ENCODE measurements around the gene SLC35B4. TPM values are rescaled to one million over a fixed set of nuclear protein-coding genes. Genes with fewer than 3 reads are reported as not detected.
"Not testable (repeated sequence)": the region's sequence is repeated elsewhere in the genome, so short reads cannot be mapped to it uniquely, and the experiment has no call there.

The SLC35B4 gene
- total RNA-seq, 2 donors from 2014 or later: 12.6 to 18.1 TPM

DNA sequence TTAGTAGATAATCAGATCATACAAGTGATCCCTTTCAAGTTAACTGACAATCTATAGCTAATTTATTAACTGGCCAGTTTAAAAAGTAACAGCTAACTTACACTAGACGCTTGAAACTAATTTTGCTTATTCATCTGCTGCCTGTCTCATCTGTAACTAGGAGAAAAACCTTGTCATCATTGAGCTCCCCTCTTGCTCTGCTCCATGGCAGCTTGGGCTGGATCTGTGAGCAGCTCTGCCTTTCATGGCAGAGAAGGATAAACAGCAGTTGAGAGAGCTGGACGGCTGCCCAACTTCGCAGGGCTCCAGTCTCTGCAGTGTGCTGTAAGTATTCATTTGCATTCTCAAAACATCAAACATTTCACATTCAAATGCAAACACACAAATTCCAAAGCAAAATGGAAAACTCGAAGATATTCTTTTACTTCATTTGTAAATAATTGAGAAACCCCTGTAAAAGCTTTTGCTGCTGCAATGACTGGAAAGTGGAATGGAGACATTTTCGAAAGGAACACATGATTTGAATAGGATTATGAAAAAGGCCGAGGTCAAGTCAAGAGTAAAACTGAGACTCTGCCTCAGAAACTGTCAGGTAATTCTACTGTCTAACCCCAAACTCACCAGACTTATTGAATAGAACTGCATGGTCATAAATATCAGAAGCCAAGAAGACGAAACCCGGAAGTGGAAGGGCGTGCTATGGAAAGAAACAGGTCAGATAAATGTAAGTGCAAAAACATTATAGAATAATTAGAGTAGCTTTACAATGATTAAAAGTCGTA lies 17.6 kb downstream of the SLC35B4 start:
- TF ChIP-seq, protein P1, sequence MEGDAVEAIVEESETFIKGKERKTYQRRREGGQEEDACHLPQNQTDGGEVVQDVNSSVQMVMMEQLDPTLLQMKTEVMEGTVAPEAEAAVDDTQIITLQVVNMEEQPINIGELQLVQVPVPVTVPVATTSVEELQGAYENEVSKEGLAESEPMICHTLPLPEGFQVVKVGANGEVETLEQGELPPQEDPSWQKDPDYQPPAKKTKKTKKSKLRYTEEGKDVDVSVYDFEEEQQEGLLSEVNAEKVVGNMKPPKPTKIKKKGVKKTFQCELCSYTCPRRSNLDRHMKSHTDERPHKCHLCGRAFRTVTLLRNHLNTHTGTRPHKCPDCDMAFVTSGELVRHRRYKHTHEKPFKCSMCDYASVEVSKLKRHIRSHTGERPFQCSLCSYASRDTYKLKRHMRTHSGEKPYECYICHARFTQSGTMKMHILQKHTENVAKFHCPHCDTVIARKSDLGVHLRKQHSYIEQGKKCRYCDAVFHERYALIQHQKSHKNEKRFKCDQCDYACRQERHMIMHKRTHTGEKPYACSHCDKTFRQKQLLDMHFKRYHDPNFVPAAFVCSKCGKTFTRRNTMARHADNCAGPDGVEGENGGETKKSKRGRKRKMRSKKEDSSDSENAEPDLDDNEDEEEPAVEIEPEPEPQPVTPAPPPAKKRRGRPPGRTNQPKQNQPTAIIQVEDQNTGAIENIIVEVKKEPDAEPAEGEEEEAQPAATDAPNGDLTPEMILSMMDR (IDR thresholded peaks at IDR 0.05): no peak
- DNase-seq (ENCODE audit: low spot score) (no peak), ATAC-seq (ENCODE audit: insufficient number of reproducible peaks, low FRiP score, low read depth) (no peak)
- Histone ChIP-seq H3K27me3 (replicated peaks; ENCODE audit: insufficient read depth) (no peaks in the 10 kb centered on the region), H3K9me3 (no peaks in the 10 kb centered on the region), H3K36me3 (peaks cover 16% of the 10 kb centered on the region), H3K27ac (no peak overlapping the region), H3K4me3 (no peak overlapping the region), H3K4me1 (ENCODE audit: control insufficient read depth in 1 of 2, low read depth in 2 of 2) (no peaks in the 10 kb centered on the region)

DNA sequence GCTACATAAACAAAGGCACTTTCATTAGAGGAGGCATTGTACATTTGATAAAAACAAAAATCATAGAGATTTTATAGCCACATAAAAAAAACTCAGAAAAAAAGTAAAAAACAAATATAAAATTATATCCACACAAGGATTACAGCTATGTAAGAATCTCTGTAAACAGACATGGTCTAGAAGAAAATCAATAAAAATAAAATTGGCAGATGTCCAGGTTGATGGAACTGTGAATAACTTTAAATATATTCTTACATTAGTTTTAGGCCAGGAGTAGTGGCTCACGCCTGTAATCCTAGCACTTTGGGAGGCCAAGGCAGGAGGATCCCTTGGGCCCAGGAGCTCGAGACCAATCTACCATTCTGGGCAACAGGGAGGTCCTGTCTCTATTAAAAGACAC lies 19.2 kb downstream of the SLC35B4 start:
- Histone ChIP-seq H3K27ac (no peak overlapping the region), H3K9me3 (no peaks in the 10 kb centered on the region), H3K27me3 (replicated peaks; ENCODE audit: insufficient read depth) (no peaks in the 10 kb centered on the region), H3K4me1 (ENCODE audit: control insufficient read depth in 1 of 2, low read depth in 2 of 2) (no peaks in the 10 kb centered on the region), H3K36me3 (peaks cover 16% of the 10 kb centered on the region), H3K4me3 (no peak overlapping the region)
- TF ChIP-seq, protein P1 (IDR thresholded peaks at IDR 0.05): no peak
- ATAC-seq (ENCODE audit: insufficient number of reproducible peaks, low FRiP score, low read depth) (no peak), DNase-seq (ENCODE audit: low spot score) (no peak)

DNA sequence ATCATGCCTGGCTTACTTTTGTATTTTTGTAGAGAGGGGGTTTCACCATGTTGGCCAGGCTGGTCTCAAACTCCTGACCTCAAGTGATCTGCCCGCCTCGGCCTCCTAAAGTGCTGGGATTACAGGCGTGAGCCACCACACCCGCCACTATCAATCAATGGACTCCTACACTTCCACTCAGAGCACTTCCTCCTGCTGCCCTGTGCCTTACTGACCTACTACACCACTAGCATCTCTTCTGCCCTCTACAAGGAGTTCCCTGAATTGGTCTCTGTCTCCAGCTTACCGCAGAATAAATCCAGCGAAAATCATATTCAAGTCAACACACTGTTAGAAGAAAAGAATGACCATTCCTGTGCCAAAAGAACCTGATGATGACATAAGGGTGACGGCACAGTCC lies 20.7 kb downstream of the SLC35B4 start:
- H3K4me3 ChIP-seq; ATAC-seq (ENCODE audit: insufficient number of reproducible peaks, low FRiP score, low read depth); H3K27me3 ChIP-seq (replicated peaks; ENCODE audit: insufficient read depth); DNase-seq (ENCODE audit: low spot score); H3K9me3 ChIP-seq; H3K27ac ChIP-seq; H3K4me1 ChIP-seq (ENCODE audit: control insufficient read depth in 1 of 2, low read depth in 2 of 2): not testable (repeated sequence)
- peaks cover 16% of the 10 kb centered on the region for H3K36me3 ChIP-seq

DNA sequence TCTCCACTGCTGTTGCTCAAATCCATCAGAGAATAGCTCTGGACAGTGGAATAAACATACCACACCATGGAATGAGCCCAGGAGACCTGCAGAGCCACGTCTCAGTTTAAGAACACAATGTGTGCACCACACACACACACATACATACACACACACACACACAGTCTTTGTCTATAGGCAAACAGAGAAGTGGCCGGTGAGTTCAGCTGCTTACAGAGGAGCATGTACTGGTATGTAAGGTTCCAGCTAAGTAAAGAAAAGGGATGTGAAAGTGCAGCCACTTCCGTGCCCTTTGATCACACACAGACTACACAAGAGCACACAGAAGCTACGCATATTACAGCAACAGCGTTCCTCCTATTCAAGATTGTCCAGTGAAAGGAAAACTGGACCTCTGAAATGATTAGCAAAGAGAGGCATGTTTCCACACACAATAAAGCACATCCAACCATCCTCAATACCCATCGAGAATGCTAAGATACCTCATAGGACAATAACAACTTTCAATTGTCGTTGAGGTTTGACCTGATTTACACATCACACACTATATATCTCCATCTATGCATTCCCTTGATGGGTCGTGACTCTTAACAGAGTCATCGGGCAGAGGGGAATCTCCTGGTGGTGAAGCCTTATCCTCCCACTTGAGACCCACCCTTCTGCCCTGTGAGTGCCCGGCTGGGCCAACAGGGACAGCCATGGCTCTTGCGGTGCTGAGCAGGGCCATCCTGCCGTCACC lies 23.6 kb downstream of the SLC35B4 start:
- no peak for DNase-seq (ENCODE audit: low spot score)
- Histone ChIP-seq H3K27me3 (replicated peaks; ENCODE audit: insufficient read depth) (no peaks in the 10 kb centered on the region), H3K4me3 (no peak overlapping the region), H3K4me1 (ENCODE audit: control insufficient read depth in 1 of 2, low read depth in 2 of 2) (peaks cover 0 to 5% of the 10 kb centered on the region in 2 donors), H3K27ac (no peak overlapping the region), H3K36me3 (peaks cover 16% of the 10 kb centered on the region), H3K9me3 (no peaks in the 10 kb centered on the region)
- TF ChIP-seq, protein P1 (IDR thresholded peaks at IDR 0.05): no peak
- ATAC-seq (ENCODE audit: insufficient number of reproducible peaks, low FRiP score, low read depth): no peak

DNA sequence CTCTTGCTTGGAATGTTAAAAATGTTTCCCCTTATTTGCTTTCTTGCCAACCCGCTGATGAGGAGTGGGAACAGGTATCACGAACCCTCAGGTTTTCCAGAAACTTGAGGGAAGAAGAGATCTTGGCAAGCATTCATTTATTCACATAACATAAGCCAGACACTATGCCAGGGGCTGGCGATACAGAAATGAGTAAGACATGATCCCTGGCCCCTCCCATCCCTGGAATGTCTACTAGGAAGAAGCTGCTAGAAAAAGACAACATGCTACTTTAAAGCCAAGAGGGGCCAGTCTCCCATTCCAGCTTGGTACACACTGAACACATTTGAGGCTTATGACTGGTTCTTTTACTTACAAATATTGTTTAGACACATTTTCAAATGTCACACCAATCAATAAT lies 26.4 kb downstream of the SLC35B4 start:
- H3K4me1 ChIP-seq (ENCODE audit: control insufficient read depth in 1 of 2, low read depth in 2 of 2): peaks cover 0 to 5% of the 10 kb centered on the region in 2 donors
- no peaks in the 10 kb centered on the region for H3K9me3 ChIP-seq
- H3K4me3 ChIP-seq: no peak overlapping the region
- peaks cover 5% of the 10 kb centered on the region for H3K36me3 ChIP-seq
- TF ChIP-seq, protein P1 (IDR thresholded peaks at IDR 0.05): no peak
- H3K27ac ChIP-seq: no peak overlapping the region
- H3K27me3 ChIP-seq (replicated peaks; ENCODE audit: insufficient read depth): no peaks in the 10 kb centered on the region
- DNase-seq (ENCODE audit: low spot score): no peak
- no peak for ATAC-seq (ENCODE audit: insufficient number of reproducible peaks, low FRiP score, low read depth)
